ENCODE results near the gene SLC10A7. TPM values are rescaled to one million over a fixed set of nuclear protein-coding genes. Genes with fewer than 3 reads are reported as not detected.
A peak's percentile ranks its signal among the peaks of the same experiment; 100 is the strongest.

SLC10A7 gene
- total RNA-seq, 1 donor from 2014 or later = 8.9 TPM

- H3K27ac Mint-ChIP-seq (ENCODE audit: unreplicated experiment) = no peak overlapping the region
- TF ChIP-seq EZH2 (IDR thresholded peaks at IDR 0.05; ENCODE audit: insufficient read depth, low read length) (no peak), CTCF (IDR thresholded peaks at IDR 0.05; ENCODE audit: insufficient read depth, low read depth, low read length) (no peak)
- FAIRE-seq (no peak), DNase-seq (ENCODE audit: low read depth) (no peak)
- H3K79me2 ChIP-seq (ENCODE audit: insufficient read depth, low read length) = no peaks in the 10 kb centered on the region
- no peaks in the 10 kb centered on the region for H4K20me1 ChIP-seq (ENCODE audit: insufficient read depth, low read length)
- no peaks in the 10 kb centered on the region for H3K9me3 Mint-ChIP-seq (ENCODE audit: unreplicated experiment)
- H3K36me3 ChIP-seq (ENCODE audit: insufficient read depth, low read length) = no peaks in the 10 kb centered on the region
- H2AFZ ChIP-seq (ENCODE audit: low read depth, low read length) = no peak overlapping the region
- H3K9ac ChIP-seq (ENCODE audit: low read length) = no peak overlapping the region
- no peaks in the 10 kb centered on the region for H3K4me1 ChIP-seq (ENCODE audit: insufficient read depth, low read length)
- no peak overlapping the region for H3K4me3 ChIP-seq (ENCODE audit: insufficient read depth, low read depth, low read length)
- H3K4me2 ChIP-seq (ENCODE audit: low read length) = no peak overlapping the region
- no peak overlapping the region for H3K27ac ChIP-seq (ENCODE audit: low read depth, low read length)
- no peaks in the 10 kb centered on the region for H3K27me3 ChIP-seq (ENCODE audit: insufficient read depth, low read length)
- no peak overlapping the region for H3K4me3 Mint-ChIP-seq (ENCODE audit: unreplicated experiment)
- H3K9me3 ChIP-seq (ENCODE audit: insufficient read depth, low read depth, low read length) = no peaks in the 10 kb centered on the region
- no peaks in the 10 kb centered on the region for H3K36me3 Mint-ChIP-seq (ENCODE audit: low read depth, unreplicated experiment)
- no peaks in the 10 kb centered on the region for H3K27me3 Mint-ChIP-seq (ENCODE audit: low read depth, unreplicated experiment)
- H3K4me1 Mint-ChIP-seq (ENCODE audit: low read depth, unreplicated experiment) = peaks cover 9% of the 10 kb centered on the region
Measured at GRCh38 chr4:146472404-146472803, 49.3 kb downstream of the SLC10A7 start.

- Mint-ChIP-seq H3K4me1 (ENCODE audit: low read depth, unreplicated experiment) (peaks cover 11% of the 10 kb centered on the region), H3K36me3 (ENCODE audit: low read depth, unreplicated experiment) (no peaks in the 10 kb centered on the region), H3K27me3 (ENCODE audit: low read depth, unreplicated experiment) (no peaks in the 10 kb centered on the region), H3K27ac (ENCODE audit: unreplicated experiment) (no peak overlapping the region), H3K9me3 (ENCODE audit: unreplicated experiment) (no peaks in the 10 kb centered on the region), H3K4me3 (ENCODE audit: unreplicated experiment) (no peak overlapping the region)
- no peaks in the 10 kb centered on the region for H3K27me3 ChIP-seq (ENCODE audit: insufficient read depth, low read length)
- H3K4me1 ChIP-seq (ENCODE audit: insufficient read depth, low read length) = no peaks in the 10 kb centered on the region
- DNase-seq (ENCODE audit: low read depth) (no peak), FAIRE-seq (no peak)
- no peak overlapping the region for H3K4me2 ChIP-seq (ENCODE audit: low read length)
- H3K79me2 ChIP-seq (ENCODE audit: insufficient read depth, low read length) = no peaks in the 10 kb centered on the region
- no peak overlapping the region for H3K27ac ChIP-seq (ENCODE audit: low read depth, low read length)
- H3K4me3 ChIP-seq (ENCODE audit: insufficient read depth, low read depth, low read length) = no peak overlapping the region
- H4K20me1 ChIP-seq (ENCODE audit: insufficient read depth, low read length) = no peaks in the 10 kb centered on the region
- H3K9me3 ChIP-seq (ENCODE audit: insufficient read depth, low read depth, low read length) = no peaks in the 10 kb centered on the region
- no peak overlapping the region for H2AFZ ChIP-seq (ENCODE audit: low read depth, low read length)
- H3K9ac ChIP-seq (ENCODE audit: low read length) = no peak overlapping the region
- TF ChIP-seq CTCF (IDR thresholded peaks at IDR 0.05; ENCODE audit: insufficient read depth, low read depth, low read length) (no peak), EZH2 (IDR thresholded peaks at IDR 0.05; ENCODE audit: insufficient read depth, low read length) (no peak)
- no peaks in the 10 kb centered on the region for H3K36me3 ChIP-seq (ENCODE audit: insufficient read depth, low read length)
Measured at GRCh38 chr4:146470604-146471003, 51.1 kb downstream of the SLC10A7 start.

GRCh38 chr4:146469022-146469421 lies 52.7 kb downstream of the SLC10A7 start:
- no peak overlapping the region for H2AFZ ChIP-seq (ENCODE audit: low read depth, low read length)
- FAIRE-seq = no peak

More at GRCh38 chr4:146469022-146469421, 52.7 kb downstream of the SLC10A7 start:
- DNase-seq (ENCODE audit: low read depth) = peak; percentile 6
- no peaks in the 10 kb centered on the region for H3K27me3 ChIP-seq (ENCODE audit: insufficient read depth, low read length)
- H3K4me3 ChIP-seq (ENCODE audit: insufficient read depth, low read depth, low read length) = no peak overlapping the region
- H3K36me3 ChIP-seq (ENCODE audit: insufficient read depth, low read length) = no peaks in the 10 kb centered on the region
- H3K79me2 ChIP-seq (ENCODE audit: insufficient read depth, low read length) = no peaks in the 10 kb centered on the region
- no peak overlapping the region for H3K27ac Mint-ChIP-seq (ENCODE audit: unreplicated experiment)
- no peaks in the 10 kb centered on the region for H3K27me3 Mint-ChIP-seq (ENCODE audit: low read depth, unreplicated experiment)
- H3K4me3 Mint-ChIP-seq (ENCODE audit: unreplicated experiment) = no peak overlapping the region
- H4K20me1 ChIP-seq (ENCODE audit: insufficient read depth, low read length) = no peaks in the 10 kb centered on the region
- H3K4me2 ChIP-seq (ENCODE audit: low read length) = no peak overlapping the region
- no peak overlapping the region for H3K27ac ChIP-seq (ENCODE audit: low read depth, low read length)
- no peaks in the 10 kb centered on the region for H3K4me1 ChIP-seq (ENCODE audit: insufficient read depth, low read length)
- TF ChIP-seq CTCF (IDR thresholded peaks at IDR 0.05; ENCODE audit: insufficient read depth, low read depth, low read length) = no peak
- TF ChIP-seq EZH2 (IDR thresholded peaks at IDR 0.05; ENCODE audit: insufficient read depth, low read length) = no peak
- no peaks in the 10 kb centered on the region for H3K9me3 Mint-ChIP-seq (ENCODE audit: unreplicated experiment)
- H3K9me3 ChIP-seq (ENCODE audit: insufficient read depth, low read depth, low read length) = no peaks in the 10 kb centered on the region
- H3K9ac ChIP-seq (ENCODE audit: low read length) = no peak overlapping the region
- no peaks in the 10 kb centered on the region for H3K36me3 Mint-ChIP-seq (ENCODE audit: low read depth, unreplicated experiment)
- H3K4me1 Mint-ChIP-seq (ENCODE audit: low read depth, unreplicated experiment) = peaks cover 13% of the 10 kb centered on the region
